GM19193 (cell line): ENCODE measurements around the gene HMCN1.

Experiments
- POLR2A ChIP-seq: IDR thresholded peaks from 4 replicates; pipeline ENCODE4 v1.6.1; 2011; ENCODE audit not compliant: insufficient read depth, insufficient read length; ENCODE audit errors: extremely low read depth

Gene HMCN1

GRCh38 chr1:185731446-185731845 is 2.7 kb upstream of the HMCN1 start:
- TF ChIP-seq POLR2A, result no peak

GRCh38 chr1:185732951-185733350 is 1.2 kb upstream of the HMCN1 start:
- TF ChIP-seq POLR2A, result no peak

GRCh38 chr1:185734929-185735700 is 924 bp downstream of the HMCN1 start:
- TF ChIP-seq POLR2A, result no peak

GRCh38 chr1:185735701-185736064 is 1.5 kb downstream of the HMCN1 start:
- TF ChIP-seq POLR2A, result no peak

- TF ChIP-seq POLR2A, result no peak
Measured at GRCh38 chr1:185739967-185740366, 5.8 kb downstream of the HMCN1 start.

GRCh38 chr1:185741551-185741950 is 7.4 kb downstream of the HMCN1 start:
- no peak for TF ChIP-seq POLR2A

- no peak for TF ChIP-seq POLR2A
Measured at GRCh38 chr1:185742403-185742802, 8.2 kb downstream of the HMCN1 start.

GRCh38 chr1:185745165-185745564 is 11.0 kb downstream of the HMCN1 start:
- no peak for TF ChIP-seq POLR2A

- no peak for TF ChIP-seq POLR2A
Measured at GRCh38 chr1:185759061-185759460, 24.9 kb downstream of the HMCN1 start.

- no peak for TF ChIP-seq POLR2A
Measured at GRCh38 chr1:185761841-185762240, 27.6 kb downstream of the HMCN1 start.

- TF ChIP-seq POLR2A, result no peak
Measured at GRCh38 chr1:185767508-185768120, 33.4 kb downstream of the HMCN1 start.

GRCh38 chr1:185768371-185768770 is 34.2 kb downstream of the HMCN1 start:
- no peak for TF ChIP-seq POLR2A

GRCh38 chr1:185769136-185769535 is 34.9 kb downstream of the HMCN1 start:
- TF ChIP-seq POLR2A, result no peak

GRCh38 chr1:185774394-185774793 is 40.2 kb downstream of the HMCN1 start:
- no peak for TF ChIP-seq POLR2A

- no peak for TF ChIP-seq POLR2A
Measured at GRCh38 chr1:185775501-185775900, 41.3 kb downstream of the HMCN1 start.

- no peak for TF ChIP-seq POLR2A
Measured at GRCh38 chr1:185776522-185776921, 42.3 kb downstream of the HMCN1 start.

- no peak for TF ChIP-seq POLR2A
Measured at GRCh38 chr1:185785586-185785985, 51.4 kb downstream of the HMCN1 start.

- no peak for TF ChIP-seq POLR2A
Measured at GRCh38 chr1:185786524-185786923, 52.3 kb downstream of the HMCN1 start.

GRCh38 chr1:185787238-185787637 is 53.0 kb downstream of the HMCN1 start:
- no peak for TF ChIP-seq POLR2A
